Upper lobe of left lung (tissue), 6 donors: ENCODE results near the gene ACTBL2. TPM values are rescaled to one million over a fixed set of nuclear protein-coding genes. Genes with fewer than 3 reads are reported as not detected.

Experiments used
- ATAC-seq, 2 donors: fragments of 200-7000 bp; cut with Tn5 transposase; one replicate each; pipeline ENCODE4 v1.9.1; 2022; ENCODE audit warnings: mild to moderate bottlenecking in 2 of 2, moderate library complexity in 2 of 2; ENCODE audit not compliant: low FRiP score in 2 of 2
- DNase-seq, 2 donors: peaks; one replicate each; pipeline ENCODE4 v3.0.0-alpha.2; 2019 to 2020
- H3K27ac ChIP-seq, 4 donors: fragments of 200-600 bp; sonication (generic); one replicate each; pipeline ENCODE4 v1.5.1; 2016 to 2019
- H3K27me3 ChIP-seq, 4 donors: fragments of 200-600 bp; sonication (generic); one replicate each; pipeline ENCODE4 v1.5.1; 2017 to 2019
- H3K36me3 ChIP-seq, 4 donors: fragments of 200-600 bp; sonication (generic); one replicate each; pipeline ENCODE4 v1.5.1; 2016 to 2019
- H3K4me1 ChIP-seq, 4 donors: fragments of 200-600 bp; sonication (generic); one replicate each; pipeline ENCODE4 v1.5.1; 2018 to 2019
- H3K4me3 ChIP-seq, 4 donors: fragments of 200-600 bp; sonication (generic); one replicate each; pipeline ENCODE4 v1.5.1; 2017 to 2019; ENCODE audit warnings: mild to moderate bottlenecking in 2 of 4, moderate library complexity in 1 of 4
- H3K9me3 ChIP-seq, 4 donors: fragments of 200-600 bp; sonication (generic); one replicate each; pipeline ENCODE4 v1.5.1; 2018 to 2019
- EP300 ChIP-seq, 4 donors: sonication (generic); formaldehyde crosslinking; IDR thresholded peaks; one replicate each; pipeline ENCODE4 v1.5.1; 2017; ENCODE audit warnings: antibody characterized with exemption in 4 of 4, control low read depth in 2 of 4
- POLR2A ChIP-seq, 4 donors: fragments of 450-650 bp; IDR thresholded peaks; one replicate each; pipeline ENCODE4 v1.5.1; 2016 to 2017; ENCODE audit warnings: antibody characterized with exemption in 4 of 4, mild to moderate bottlenecking in 2 of 4
- POLR2AphosphoS5 ChIP-seq, 2 donors: sonication (generic); formaldehyde crosslinking; IDR thresholded peaks; one replicate each; pipeline ENCODE4 v1.5.1; 2017; ENCODE audit warnings: antibody characterized with exemption in 2 of 2
- WGBS, 2 donors: methylation state at CpG; one replicate each; pipeline ENCODE4 v1.1.5; 2017 to 2018; 5-methylcytosine and 5-hydroxymethylcytosine counted together
- total RNA-seq, 6 donors: library from RNA; depleted of rRNA in 4 of 6; stranded (reverse); fragments of >200 nt in 4 of 6; gene quantifications; one replicate each; pipeline versions ENCODE4 v1.1.0 to v1.2.1, GENCODE V29; 2016 to 2021
- TF ChIP-seq, protein P1 (sequence below), 6 experiments: fragments of 450-650 bp in 4 of 6; fragments of 200-600 bp in 2 of 6; sonication (generic) in 2 of 6; IDR thresholded peaks; one replicate each; pipeline ENCODE4 v1.5.1; 2016 to 2019; ENCODE audit warnings: antibody characterized with exemption in 6 of 6
- donor health status: DM: no; HTN: no; CAD: no; lungs with moderate emphysema.
- donor health status: DM: no; HTN: yes; CAD: no; lungs with severe emphysema.

Gene ACTBL2
- total RNA-seq, 6 donors from 2014 or later: not detected

DNA sequence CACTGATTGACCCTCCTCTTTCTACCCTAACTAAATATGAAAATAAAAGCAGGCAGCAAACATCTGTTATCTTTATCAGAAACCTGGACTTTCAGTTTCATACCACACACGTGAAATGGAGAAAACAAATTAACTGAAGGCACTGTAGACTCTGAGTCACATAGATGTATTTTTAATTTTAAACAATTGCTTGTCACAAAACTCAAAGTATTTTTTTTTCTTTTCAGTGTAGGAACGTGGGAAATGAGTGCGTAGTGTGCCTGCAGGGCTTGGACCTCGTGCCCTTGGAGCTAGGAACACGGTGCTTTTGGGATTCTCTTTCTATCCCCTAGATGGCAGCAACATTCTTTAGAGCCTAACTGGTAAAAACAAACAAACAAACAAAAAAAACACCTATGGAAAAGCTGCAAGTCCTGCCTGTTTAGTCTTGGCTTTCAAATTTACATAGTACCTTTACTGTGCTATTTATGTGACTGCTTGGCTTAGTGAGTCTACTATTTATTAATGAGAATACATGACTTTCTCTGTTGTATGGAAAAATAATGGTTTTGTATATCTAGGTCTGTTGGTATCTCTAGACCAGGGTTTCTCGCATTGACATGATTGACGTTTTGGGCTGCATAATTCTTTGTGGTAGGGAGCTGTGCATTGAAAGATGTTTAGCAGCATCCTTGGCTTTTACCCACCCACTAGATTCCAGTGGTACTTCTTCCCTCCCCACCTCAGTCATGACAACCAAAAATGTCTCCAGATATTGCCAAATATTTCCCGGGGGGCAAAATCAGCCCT lies 16.8 kb upstream of the ACTBL2 start:
- no peaks in the 10 kb centered on the region for H3K9me3 ChIP-seq
- no peaks in the 10 kb centered on the region for H3K36me3 ChIP-seq
- TF ChIP-seq, protein P1, sequence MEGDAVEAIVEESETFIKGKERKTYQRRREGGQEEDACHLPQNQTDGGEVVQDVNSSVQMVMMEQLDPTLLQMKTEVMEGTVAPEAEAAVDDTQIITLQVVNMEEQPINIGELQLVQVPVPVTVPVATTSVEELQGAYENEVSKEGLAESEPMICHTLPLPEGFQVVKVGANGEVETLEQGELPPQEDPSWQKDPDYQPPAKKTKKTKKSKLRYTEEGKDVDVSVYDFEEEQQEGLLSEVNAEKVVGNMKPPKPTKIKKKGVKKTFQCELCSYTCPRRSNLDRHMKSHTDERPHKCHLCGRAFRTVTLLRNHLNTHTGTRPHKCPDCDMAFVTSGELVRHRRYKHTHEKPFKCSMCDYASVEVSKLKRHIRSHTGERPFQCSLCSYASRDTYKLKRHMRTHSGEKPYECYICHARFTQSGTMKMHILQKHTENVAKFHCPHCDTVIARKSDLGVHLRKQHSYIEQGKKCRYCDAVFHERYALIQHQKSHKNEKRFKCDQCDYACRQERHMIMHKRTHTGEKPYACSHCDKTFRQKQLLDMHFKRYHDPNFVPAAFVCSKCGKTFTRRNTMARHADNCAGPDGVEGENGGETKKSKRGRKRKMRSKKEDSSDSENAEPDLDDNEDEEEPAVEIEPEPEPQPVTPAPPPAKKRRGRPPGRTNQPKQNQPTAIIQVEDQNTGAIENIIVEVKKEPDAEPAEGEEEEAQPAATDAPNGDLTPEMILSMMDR (IDR thresholded peaks at IDR 0.05): peak in 5 of 6 experiments; percentile 29 to 52 (median 40)
- TF ChIP-seq POLR2AphosphoS5 (IDR thresholded peaks at IDR 0.05): no peak
- H3K27ac ChIP-seq: no peak overlapping the region
- DNase-seq (no peak), ATAC-seq (peak in 1 of 2 donors; percentile 48)
- no peaks in the 10 kb centered on the region for H3K27me3 ChIP-seq
- peaks cover 3 to 16% (median 11%) of the 10 kb centered on the region in 4 donors for H3K4me1 ChIP-seq
- WGBS, 2 donors: 27 to 28% methylated on average over 8 of the region's 8 CpGs
- peak overlapping the region in 2 of 4 donors; percentile 25 to 35 for H3K4me3 ChIP-seq

DNA sequence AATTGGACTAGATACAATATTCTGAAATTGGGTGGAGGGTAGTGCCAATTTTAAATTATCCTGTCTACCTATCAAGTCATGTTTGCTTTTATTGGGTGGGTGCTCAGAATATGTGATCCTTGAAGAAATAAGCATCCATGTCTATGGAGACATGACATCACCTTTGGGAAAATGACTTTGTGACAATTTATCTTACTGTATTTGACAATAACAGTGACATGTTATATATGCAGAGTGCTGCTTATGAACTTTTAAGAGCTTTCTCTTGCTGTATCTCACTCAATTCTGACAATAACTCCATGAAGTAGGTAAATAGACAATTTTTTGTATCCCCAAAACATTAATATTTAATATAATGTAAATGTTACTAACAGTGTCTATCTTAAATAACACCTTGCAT lies 15.1 kb upstream of the ACTBL2 start:
- no peak for ATAC-seq
- TF ChIP-seq, protein P1 (IDR thresholded peaks at IDR 0.05): no peak
- TF ChIP-seq EP300 (IDR thresholded peaks at IDR 0.05) (no peak), POLR2A (IDR thresholded peaks at IDR 0.05) (no peak), POLR2AphosphoS5 (IDR thresholded peaks at IDR 0.05) (no peak)

DNA sequence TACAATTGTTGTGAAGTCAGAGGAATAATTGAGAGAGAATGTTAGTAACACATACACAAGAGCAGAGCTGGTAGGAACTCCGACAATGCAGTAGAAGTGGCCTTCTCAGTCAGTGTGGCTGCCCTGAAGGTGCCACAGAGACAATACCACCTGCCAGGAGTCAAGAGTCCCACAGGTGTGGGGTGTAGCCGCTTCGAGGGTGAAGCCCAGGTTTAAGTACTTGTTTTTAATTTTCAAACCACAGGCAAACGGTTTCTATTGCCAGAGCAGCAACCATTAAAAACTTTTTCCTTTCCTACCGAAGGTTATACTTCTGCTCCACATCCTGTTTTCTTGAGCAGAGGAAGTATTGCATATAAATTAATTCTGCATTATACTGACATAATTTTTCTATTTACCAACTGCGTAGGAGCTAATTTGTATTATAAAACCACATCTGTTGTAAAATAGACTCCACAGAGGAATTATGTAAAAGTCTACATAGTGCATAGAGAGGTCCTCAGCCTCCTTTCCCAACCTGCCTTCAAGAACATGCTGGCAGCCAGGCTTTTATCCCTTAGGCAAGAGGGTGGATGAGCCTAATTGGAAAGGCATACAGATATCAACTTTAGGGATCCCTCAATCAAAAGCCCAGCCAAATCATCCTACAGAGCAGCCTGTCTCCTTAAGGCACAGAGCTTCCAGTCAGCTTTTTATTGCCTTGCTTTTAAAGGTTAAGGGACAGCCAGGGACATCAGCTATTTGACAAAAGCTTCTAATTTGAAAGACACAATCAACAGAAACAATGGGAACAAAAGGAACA lies 12.9 kb upstream of the ACTBL2 start:
- peak in 1 of 2 donors; percentile 65 for ATAC-seq
- Histone ChIP-seq H3K9me3 (no peaks in the 10 kb centered on the region), H3K4me1 (peaks cover 3 to 19% (median 12%) of the 10 kb centered on the region in 4 donors), H3K4me3 (no peak overlapping the region), H3K27ac (peak overlapping the region in 2 of 4 donors; percentile 15 to 35), H3K36me3 (no peaks in the 10 kb centered on the region), H3K27me3 (no peaks in the 10 kb centered on the region)
- 24 to 26% methylated on average over 6 of the region's 6 CpGs for WGBS, 2 donors
- TF ChIP-seq, protein P1 (IDR thresholded peaks at IDR 0.05): no peak
- no peak for TF ChIP-seq EP300 (IDR thresholded peaks at IDR 0.05)
- no peak for TF ChIP-seq POLR2AphosphoS5 (IDR thresholded peaks at IDR 0.05)
- TF ChIP-seq POLR2A (IDR thresholded peaks at IDR 0.05): no peak
- DNase-seq: peak in 1 of 2 donors; percentile 62

More for the DNA sequence above, 15.1 kb upstream of the ACTBL2 start:
- Histone ChIP-seq H3K27me3 (no peaks in the 10 kb centered on the region), H3K4me1 (peaks cover 3 to 19% (median 12%) of the 10 kb centered on the region in 4 donors), H3K36me3 (no peaks in the 10 kb centered on the region), H3K4me3 (no peak overlapping the region), H3K9me3 (no peaks in the 10 kb centered on the region), H3K27ac (no peak overlapping the region)
- no peak for DNase-seq

DNA sequence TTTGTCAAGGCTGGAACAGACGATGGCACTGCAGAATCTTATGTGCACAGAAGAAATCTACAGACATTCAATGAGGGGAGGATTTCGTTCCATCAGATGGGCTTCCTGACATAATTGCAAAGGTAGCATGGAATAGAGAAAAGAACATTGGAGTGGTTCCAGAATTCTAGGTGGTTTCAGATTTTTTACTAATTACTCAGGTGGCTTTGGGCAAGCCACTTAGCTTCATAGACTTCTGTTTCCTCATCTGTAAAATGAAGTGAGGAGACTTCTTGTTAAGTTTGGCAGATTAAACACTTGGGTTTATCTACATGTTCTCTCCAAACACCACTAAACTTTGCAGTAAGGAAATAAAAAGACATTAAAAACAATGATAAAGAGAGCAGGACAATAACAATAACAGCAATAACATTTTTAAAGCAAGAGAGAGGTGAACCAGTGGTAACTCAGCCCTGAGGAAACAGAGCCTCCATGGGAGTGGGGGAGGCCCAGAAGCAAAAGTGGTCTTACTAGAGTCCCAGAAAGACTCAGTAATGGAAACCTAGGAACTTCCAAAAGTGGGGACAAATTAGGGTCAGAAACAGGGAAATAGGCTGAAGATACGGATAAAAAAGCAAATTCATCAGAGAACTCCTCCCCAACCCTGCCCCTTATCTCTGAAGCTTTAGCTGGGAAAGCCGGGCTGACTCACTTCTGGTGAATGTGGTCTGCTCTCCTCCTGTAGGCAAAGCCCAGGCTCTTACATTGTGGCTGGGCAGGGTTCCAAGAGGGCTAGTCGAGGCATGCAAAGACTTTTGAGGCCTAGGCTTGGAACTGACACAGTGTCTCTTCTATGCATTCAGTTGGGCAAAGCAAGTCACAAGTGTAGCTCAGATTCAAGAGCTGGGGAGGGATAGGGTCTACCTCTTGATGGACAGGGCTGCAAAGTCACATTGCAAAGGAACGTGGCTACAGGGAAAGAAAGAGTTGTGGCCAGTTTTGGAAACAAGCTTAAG lies 11.8 kb upstream of the ACTBL2 start:
- Histone ChIP-seq H3K9me3 (no peaks in the 10 kb centered on the region), H3K4me1 (peaks cover 3 to 19% (median 12%) of the 10 kb centered on the region in 4 donors), H3K27me3 (no peaks in the 10 kb centered on the region), H3K4me3 (no peak overlapping the region), H3K36me3 (no peaks in the 10 kb centered on the region), H3K27ac (peak overlapping the region in 1 of 4 donors; percentile 35)
- DNase-seq: peak in 1 of 2 donors; percentile 85
- TF ChIP-seq, protein P1 (IDR thresholded peaks at IDR 0.05): no peak
- TF ChIP-seq POLR2AphosphoS5 (IDR thresholded peaks at IDR 0.05): peak in 1 of 2 donors; percentile 14
- TF ChIP-seq POLR2A (IDR thresholded peaks at IDR 0.05): no peak
- WGBS, 2 donors: 51 to 59% methylated on average over 6 of the region's 6 CpGs
- peak; percentile 78 to 82 for ATAC-seq
